ENCODE results near the gene MEIS2.
"Not testable (repeated sequence)": the region's sequence is repeated elsewhere in the genome, so short reads cannot be mapped to it uniquely, and the experiment has no call there.

MEIS2 gene

DNA sequence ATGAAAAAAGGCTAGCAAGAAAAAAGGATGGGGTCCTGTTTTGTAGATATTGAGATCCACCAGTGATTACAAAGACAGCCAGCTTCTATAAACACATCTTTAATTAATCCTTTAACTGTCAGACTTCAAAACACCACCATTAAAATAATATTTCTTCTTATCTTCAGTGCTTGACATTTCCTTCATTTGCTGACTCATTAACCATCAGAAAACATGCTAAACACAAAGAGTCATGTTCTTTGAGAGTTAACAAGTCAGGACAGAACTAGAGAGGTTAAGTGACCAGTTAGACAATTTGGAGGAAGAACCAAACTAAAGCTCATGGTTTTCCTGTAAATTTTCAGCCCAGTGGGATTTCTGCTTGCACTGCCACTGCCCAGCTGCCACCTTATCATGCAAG is 111.4 kb downstream of the MEIS2 start:
- TF ChIP-seq SP1 (IDR thresholded peaks at IDR 0.05) (no peak), ELF4 (IDR thresholded peaks at IDR 0.05) (no peak), ZNF384 (IDR thresholded peaks at IDR 0.05) (no peak), FOXA1 (IDR thresholded peaks at IDR 0.05) (no peak)
- DNase-seq (ENCODE audit: extremely low spot score), result no peak
- ChIA-PET CTCF (no interaction called here), POLR2A (no interaction called here)

DNA sequence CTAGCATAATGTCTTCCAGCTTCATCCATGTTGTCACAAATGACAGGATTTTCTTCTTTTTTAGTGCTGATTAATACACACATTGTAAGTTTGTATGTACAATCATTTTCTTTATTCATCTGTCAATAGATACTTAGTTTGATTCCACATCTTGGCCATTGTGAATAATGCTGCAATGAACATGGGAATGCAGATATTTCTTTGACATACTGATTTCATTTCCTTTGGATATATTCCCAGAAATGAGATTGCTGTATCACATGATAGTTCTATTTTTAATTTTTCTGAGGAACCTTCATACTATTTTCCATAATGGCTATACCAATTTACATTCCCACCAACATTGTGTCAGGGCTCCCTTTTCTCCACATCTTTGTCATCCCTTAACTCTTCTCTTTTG is 117.9 kb downstream of the MEIS2 start:
- DNase-seq (ENCODE audit: extremely low spot score), result no peak
- TF ChIP-seq HDGF (IDR thresholded peaks at IDR 0.05; ENCODE audit: borderline replicate concordance) (no peak), SUZ12 (IDR thresholded peaks at IDR 0.05) (no peak), NFRKB (IDR thresholded peaks at IDR 0.05) (no peak), ELF4 (IDR thresholded peaks at IDR 0.05) (no peak), FOXM1 (IDR thresholded peaks at IDR 0.05; ENCODE audit: borderline replicate concordance) (no peak), ARNT (IDR thresholded peaks at IDR 0.05) (no peak), FOXK2 (IDR thresholded peaks at IDR 0.05) (no peak), LEF1 (IDR thresholded peaks at IDR 0.05; ENCODE audit: borderline replicate concordance) (no peak), FOXA1 (IDR thresholded peaks at IDR 0.05) (no peak), CTBP1 (IDR thresholded peaks at IDR 0.05; ENCODE audit: borderline replicate concordance) (no peak)
- TF ChIP-seq, protein P1, sequence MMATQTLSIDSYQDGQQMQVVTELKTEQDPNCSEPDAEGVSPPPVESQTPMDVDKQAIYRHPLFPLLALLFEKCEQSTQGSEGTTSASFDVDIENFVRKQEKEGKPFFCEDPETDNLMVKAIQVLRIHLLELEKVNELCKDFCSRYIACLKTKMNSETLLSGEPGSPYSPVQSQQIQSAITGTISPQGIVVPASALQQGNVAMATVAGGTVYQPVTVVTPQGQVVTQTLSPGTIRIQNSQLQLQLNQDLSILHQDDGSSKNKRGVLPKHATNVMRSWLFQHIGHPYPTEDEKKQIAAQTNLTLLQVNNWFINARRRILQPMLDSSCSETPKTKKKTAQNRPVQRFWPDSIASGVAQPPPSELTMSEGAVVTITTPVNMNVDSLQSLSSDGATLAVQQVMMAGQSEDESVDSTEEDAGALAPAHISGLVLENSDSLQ (IDR thresholded peaks at IDR 0.05), result no peak
- ChIA-PET POLR2A (no interaction called here), CTCF (no interaction called here)

DNA sequence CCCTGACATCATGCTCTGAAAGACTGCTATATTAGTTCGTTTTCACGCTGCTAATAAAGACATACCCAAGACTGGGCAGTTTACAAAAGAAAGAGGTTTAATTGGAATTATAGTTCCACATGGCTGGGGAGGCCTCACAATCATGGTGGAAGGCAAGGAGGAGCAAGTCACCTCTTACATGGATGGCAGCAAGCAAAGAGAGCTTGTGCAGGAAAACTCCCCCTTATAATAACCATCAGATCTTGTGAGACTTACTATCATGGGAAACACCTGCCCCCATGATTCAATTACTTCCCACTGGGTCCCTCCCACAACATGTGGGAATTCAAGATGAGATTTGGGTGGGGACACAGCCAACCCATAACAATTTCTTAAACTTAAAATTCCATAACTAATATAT is 120.1 kb downstream of the MEIS2 start:
- DNase-seq (ENCODE audit: extremely low spot score); CTCF ChIA-PET; POLR2A ChIA-PET: not testable (repeated sequence)

DNA sequence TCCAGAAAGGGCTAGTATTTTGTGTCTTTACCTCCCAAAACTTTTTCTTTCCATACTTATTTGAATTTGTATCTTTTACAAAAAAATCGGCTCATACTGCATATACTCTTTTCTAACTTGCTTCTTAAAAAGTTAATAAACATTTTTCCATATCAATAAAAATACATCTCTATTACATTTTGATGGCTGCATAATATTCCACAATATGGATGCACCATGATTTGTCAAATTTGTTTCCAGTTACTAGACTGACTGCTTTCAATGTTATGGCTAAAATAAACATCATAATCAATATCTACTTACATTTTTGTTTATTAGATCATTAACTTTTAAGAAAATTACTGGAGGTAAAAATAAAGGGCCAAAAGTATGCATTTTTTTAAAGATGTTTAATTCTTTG is 121.7 kb downstream of the MEIS2 start:
- ChIA-PET POLR2A (no interaction called here), CTCF (no interaction called here)
- TF ChIP-seq L3MBTL2 (conservative IDR thresholded peaks at IDR 0.05) (no peak), SP1 (IDR thresholded peaks at IDR 0.05) (no peak), SUZ12 (IDR thresholded peaks at IDR 0.05) (no peak), BHLHE40 (IDR thresholded peaks at IDR 0.05; ENCODE audit: borderline replicate concordance) (no peak), ELF4 (IDR thresholded peaks at IDR 0.05) (no peak)
- TF ChIP-seq, protein P1 (IDR thresholded peaks at IDR 0.05), result no peak
- DNase-seq (ENCODE audit: extremely low spot score), result no peak

DNA sequence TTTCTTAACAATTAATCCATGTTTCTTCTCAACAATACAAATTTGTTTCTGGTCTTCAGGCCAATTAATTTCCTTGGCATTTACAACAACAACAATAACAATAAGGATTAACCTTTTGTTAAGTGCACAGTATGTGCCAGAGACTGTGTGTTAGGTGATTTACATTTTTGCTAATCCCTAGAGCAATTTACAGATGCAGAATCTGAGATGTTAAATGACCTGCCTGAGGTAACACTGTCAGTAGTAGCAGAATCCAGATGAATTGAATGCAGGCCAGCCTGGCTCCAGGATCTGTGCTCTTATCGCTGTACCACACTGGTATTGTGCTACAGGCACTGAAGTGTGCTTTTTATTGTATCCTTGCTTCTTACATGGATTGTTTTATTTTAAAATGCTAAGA is 122.2 kb downstream of the MEIS2 start:
- TF ChIP-seq, protein P1 (IDR thresholded peaks at IDR 0.05), result 0 out of 2 replicates have a peak, but pooled peaks have one; percentile 4
- no peak for TF ChIP-seq LEF1 (IDR thresholded peaks at IDR 0.05; ENCODE audit: borderline replicate concordance)
- ChIA-PET POLR2A (no interaction called here), CTCF (no interaction called here)
- DNase-seq (ENCODE audit: extremely low spot score), result no peak

DNA sequence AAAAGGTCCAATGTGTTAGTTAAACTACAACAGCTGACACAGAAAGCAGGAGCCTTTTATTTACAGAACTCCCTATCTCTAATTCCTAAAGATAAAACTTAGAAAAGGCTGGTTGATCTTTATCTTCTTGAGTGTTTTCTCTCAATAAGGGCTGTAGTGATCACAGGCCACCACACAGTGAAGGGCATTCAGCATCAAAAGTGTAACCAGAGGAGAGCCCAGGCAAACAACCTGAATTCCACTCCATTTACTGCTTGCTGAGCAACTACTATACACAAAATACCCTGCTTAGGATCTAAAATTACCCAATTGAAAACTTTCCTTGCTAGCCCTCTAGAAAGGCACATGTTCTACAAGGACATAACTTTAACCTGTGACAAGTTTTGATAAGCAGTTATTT is 122.7 kb downstream of the MEIS2 start:
- TF ChIP-seq, protein P1 (IDR thresholded peaks at IDR 0.05), result no peak
- TF ChIP-seq FOXK2 (IDR thresholded peaks at IDR 0.05) (no peak), ARNT (IDR thresholded peaks at IDR 0.05) (no peak), ZNF384 (IDR thresholded peaks at IDR 0.05) (no peak), SUZ12 (IDR thresholded peaks at IDR 0.05) (no peak), LEF1 (IDR thresholded peaks at IDR 0.05; ENCODE audit: borderline replicate concordance) (no peak)
- no peak for DNase-seq (ENCODE audit: extremely low spot score)
- POLR2A ChIA-PET, result no interaction called here
- CTCF ChIA-PET, result no interaction called here

DNA sequence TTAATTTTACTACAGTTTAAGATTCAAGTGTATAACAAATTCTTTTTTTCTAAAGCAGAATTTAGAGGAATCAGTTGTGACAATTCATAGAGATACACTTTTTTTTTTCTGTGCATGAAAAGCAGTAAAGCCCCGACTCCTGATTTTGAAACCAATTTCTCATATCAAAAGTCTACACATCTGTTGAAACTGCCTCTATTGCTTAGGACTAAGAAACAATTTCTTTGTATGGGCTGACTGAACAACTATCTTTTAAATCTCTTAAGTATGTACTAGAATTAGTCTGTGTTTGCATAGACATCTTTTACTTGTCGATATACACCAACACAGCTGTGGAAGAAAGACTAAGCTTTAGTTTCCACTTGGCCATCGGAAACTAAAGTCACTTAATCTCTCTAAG is 127.6 kb downstream of the MEIS2 start:
- ChIA-PET CTCF (no interaction called here), POLR2A (no interaction called here)
- TF ChIP-seq TARDBP (IDR thresholded peaks at IDR 0.05) (no peak), NFRKB (IDR thresholded peaks at IDR 0.05) (no peak), LEF1 (IDR thresholded peaks at IDR 0.05; ENCODE audit: borderline replicate concordance) (no peak), ARNT (IDR thresholded peaks at IDR 0.05) (no peak), SP1 (IDR thresholded peaks at IDR 0.05) (no peak), FOXK2 (IDR thresholded peaks at IDR 0.05) (no peak), L3MBTL2 (conservative IDR thresholded peaks at IDR 0.05) (no peak), HDGF (IDR thresholded peaks at IDR 0.05; ENCODE audit: borderline replicate concordance) (no peak), CTBP1 (IDR thresholded peaks at IDR 0.05; ENCODE audit: borderline replicate concordance) (no peak), SUZ12 (IDR thresholded peaks at IDR 0.05) (no peak), FOXA1 (IDR thresholded peaks at IDR 0.05) (no peak)
- TF ChIP-seq, protein P1 (IDR thresholded peaks at IDR 0.05), result no peak
- DNase-seq (ENCODE audit: extremely low spot score), result no peak

Data from HEK293T (cell line).